Measurements from ENCODE around the gene MSANTD1. TPM values are rescaled to one million over a fixed set of nuclear protein-coding genes. Genes with fewer than 3 reads are reported as not detected.

MSANTD1 gene
- total and polyA plus RNA-seq, 2 of the 8 experiments (the other 6 are each of a cell fraction or from before 2014, with no cell fraction given) = 0.23 to 0.45 TPM

DNA sequence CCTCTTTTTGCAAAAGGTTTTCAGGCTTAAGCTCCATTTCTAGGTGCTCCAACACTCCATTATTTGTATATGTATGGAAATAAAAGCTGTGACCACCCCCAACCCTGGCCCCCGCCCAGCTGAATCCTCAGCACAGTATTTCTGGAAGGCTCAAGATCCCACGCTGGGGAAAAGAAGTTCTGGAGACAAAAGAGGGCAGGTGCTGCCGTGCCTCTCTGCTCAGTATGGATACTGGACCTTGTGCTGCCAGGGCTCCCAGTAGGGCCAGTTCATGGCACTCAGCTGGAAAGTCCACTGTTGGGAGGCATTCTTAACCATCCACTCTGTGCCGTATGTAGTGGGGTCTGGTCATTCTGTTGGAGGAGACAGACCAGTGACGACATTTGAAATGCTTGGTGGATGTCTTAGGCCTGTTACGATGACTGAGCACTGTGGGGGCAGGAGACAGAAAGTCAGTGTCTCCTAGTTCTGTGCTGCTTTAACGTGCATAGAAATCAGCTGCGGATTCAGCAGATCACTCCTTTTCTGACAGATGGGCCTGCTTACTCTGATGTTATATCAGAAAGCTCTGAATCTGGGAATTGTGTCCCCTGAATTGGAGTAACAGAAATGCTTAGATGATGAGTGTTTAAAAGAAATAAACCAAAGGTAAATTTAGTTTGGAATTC, 48.4 kb upstream of the MSANTD1 start:
- no peak overlapping the region for H3K23ac ChIP-seq (ENCODE audit: insufficient read length)
- no peaks in the 10 kb centered on the region for H3K27me3 ChIP-seq (replicated peaks in 1 of 4; ENCODE audit: control insufficient read depth in 3 of 4, extremely low read depth in 1 of 4, insufficient read depth in 3 of 4, low read length in 3 of 4)
- H3K9me3 ChIP-seq (ENCODE audit: insufficient read depth in 2 of 2, low read depth in 1 of 2, low read length in 1 of 2) = no peaks in the 10 kb centered on the region
- TF ChIP-seq, protein P1, sequence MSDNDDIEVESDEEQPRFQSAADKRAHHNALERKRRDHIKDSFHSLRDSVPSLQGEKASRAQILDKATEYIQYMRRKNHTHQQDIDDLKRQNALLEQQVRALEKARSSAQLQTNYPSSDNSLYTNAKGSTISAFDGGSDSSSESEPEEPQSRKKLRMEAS (IDR thresholded peaks at IDR 0.05) = no peak
- TF ChIP-seq HDAC6 (IDR thresholded peaks at IDR 0.05; ENCODE audit: low read depth, low read length) (no peak), SP4 (IDR thresholded peaks at IDR 0.05; ENCODE audit: low read length) (no peak), SRF (IDR thresholded peaks at IDR 0.05; ENCODE audit: low read depth, low read length) (no peak), JUN (IDR thresholded peaks at IDR 0.05; ENCODE audit: low read depth, low read length) (no peak)
- ChIA-PET CTCF (ENCODE audit: partially characterized antibody) (interaction anchor here (1.3 kb wide), 1 partner anchor 11 kb away, joined by 3 read pairs; no protein-coding TSS in a partner anchor), POLR2A (ENCODE audit: partially characterized antibody) (no interaction called here)
- no peak overlapping the region for H3K14ac ChIP-seq (ENCODE audit: insufficient read length)
- H3K4me1 ChIP-seq (replicated peaks in 1 of 4; ENCODE audit: control insufficient read depth in 3 of 4, insufficient read depth in 4 of 4, low read length in 3 of 4) = no peaks in the 10 kb centered on the region
- H3K79me1 ChIP-seq (ENCODE audit: low read depth, low read length) = 0 out of 2 replicates have a peak, but pooled peaks cover 2% of the 10 kb centered on the region
- H2BK15ac ChIP-seq (ENCODE audit: low read length) = no peak overlapping the region
- H3K18ac ChIP-seq (ENCODE audit: extremely low read depth, low read length) = no peak overlapping the region
- no peaks in the 10 kb centered on the region for H3K79me2 ChIP-seq (ENCODE audit: control insufficient read depth in 1 of 2, insufficient read depth in 2 of 2, low read length in 2 of 2)
- no peak overlapping the region for H4K8ac ChIP-seq (ENCODE audit: extremely low read depth, insufficient read depth, low read length)
- H3K56ac ChIP-seq (replicated peaks; ENCODE audit: insufficient read length, low read depth, low read length) = no peak overlapping the region
- no peak overlapping the region for H4K5ac ChIP-seq (ENCODE audit: insufficient read length, low read depth, low read length)
- FAIRE-seq (no peak), DNase-seq (ENCODE audit: low read depth in 1 of 2, low spot score in 2 of 2) (no peak)
- H3K9ac ChIP-seq (replicated peaks in 1 of 4; ENCODE audit: extremely low read depth in 1 of 4, low read depth in 3 of 4, low read length in 3 of 4) = no peak overlapping the region; a peak in 1 of 7 replicates
- H2BK120ac ChIP-seq (replicated peaks; ENCODE audit: low read depth, low read length) = no peak overlapping the region
- H2BK20ac ChIP-seq (ENCODE audit: low read length) = no peak overlapping the region
- H4K91ac ChIP-seq (replicated peaks; ENCODE audit: insufficient read length, low read length) = no peak overlapping the region
- H2AFZ ChIP-seq (ENCODE audit: low read length) = no peak overlapping the region
- H4K20me1 ChIP-seq (replicated peaks in 1 of 2; ENCODE audit: control insufficient read depth in 1 of 2, insufficient read depth in 2 of 2, low read length in 2 of 2) = peaks cover 0 to 7% of the 10 kb centered on the region in 2 experiments
- H2BK5ac ChIP-seq (ENCODE audit: low read depth, low read length) = no peak overlapping the region
- H2AK5ac ChIP-seq (ENCODE audit: low read depth, low read length) = no peak overlapping the region
- H3K4me3 ChIP-seq (ENCODE audit: extremely low read depth in 1 of 4, insufficient read depth in 2 of 4, low read depth in 3 of 4, low read length in 4 of 4) = no peak overlapping the region
- H2BK12ac ChIP-seq (ENCODE audit: low read depth, low read length) = no peak overlapping the region
- no peaks in the 10 kb centered on the region for H3K23me2 ChIP-seq (ENCODE audit: low read depth, low read length)
- WGBS, 2 experiments (ENCODE audit: extremely low coverage in 1 of 2, insufficient coverage in 1 of 2, insufficient read length in 1 of 2, insufficient replicate concordance in 2 of 2, low coverage in 1 of 2, low lambda C conversion rate in 2 of 2, missing lambda C conversion rate in 1 of 2) = 93% methylated on average over 8 of the region's 8 CpGs; no CpG with 5 or more reads in 1 of the 2 experiments
- H3K36me3 ChIP-seq (ENCODE audit: control insufficient read depth in 2 of 4, insufficient read depth in 4 of 4, low read length in 3 of 4) = peaks cover 0 to 19% (median 7%) of the 10 kb centered on the region in 4 experiments; a peak in 5 of 8 replicates
- no peak overlapping the region for H3K27ac ChIP-seq (ENCODE audit: low read depth, low read length)
- no peak overlapping the region for H3K4me2 ChIP-seq (ENCODE audit: insufficient read depth in 1 of 2, low read depth in 2 of 2, low read length in 2 of 2)
- H3K4ac ChIP-seq (replicated peaks; ENCODE audit: insufficient read length, low read depth, low read length) = no peak overlapping the region

Measured in H1 (cell line).